NCI-H345 treated with DMSO at 0.1 percent for 48 hours (cell line): ENCODE measurements around the gene EPHA3.
"Not testable (repeated sequence)": the region's sequence is repeated elsewhere in the genome, so short reads cannot be mapped to it uniquely, and the experiment has no call there.

Source experiments
- DNase-seq: peaks from one replicate; lab custom pipeline; 2025; ENCODE audit not compliant: unreplicated experiment; lab: John Stamatoyannopoulos, UW

EPHA3 gene

GRCh38 chr3:89350935-89351334, 243.5 kb downstream of the EPHA3 start:
- not testable (repeated sequence) for DNase-seq

GRCh38 chr3:89353465-89353864, 246.0 kb downstream of the EPHA3 start:
- no peak for DNase-seq

- DNase-seq = no peak
Observed at GRCh38 chr3:89358281-89358680, 250.9 kb downstream of the EPHA3 start.

- DNase-seq = no peak
Observed at GRCh38 chr3:89360156-89360555, 252.7 kb downstream of the EPHA3 start.

- no peak for DNase-seq
Observed at GRCh38 chr3:89362496-89362895, 255.1 kb downstream of the EPHA3 start.

- DNase-seq = no peak
Observed at GRCh38 chr3:89363171-89363570, 255.8 kb downstream of the EPHA3 start.

GRCh38 chr3:89364314-89364713, 256.9 kb downstream of the EPHA3 start:
- no peak for DNase-seq

- DNase-seq = no peak
Observed at GRCh38 chr3:89367166-89367565, 259.7 kb downstream of the EPHA3 start.

- DNase-seq = no peak
Observed at GRCh38 chr3:89368846-89369245, 261.4 kb downstream of the EPHA3 start.

GRCh38 chr3:89372456-89372855, 265.0 kb downstream of the EPHA3 start:
- no peak for DNase-seq

- DNase-seq = no peak
Observed at GRCh38 chr3:89373434-89373833, 266.0 kb downstream of the EPHA3 start.

GRCh38 chr3:89375451-89375850, 268.0 kb downstream of the EPHA3 start:
- no peak for DNase-seq

GRCh38 chr3:89380016-89380415, 272.6 kb downstream of the EPHA3 start:
- DNase-seq = no peak

GRCh38 chr3:89392991-89393390, 285.6 kb downstream of the EPHA3 start:
- DNase-seq = no peak

- DNase-seq = no peak
Observed at GRCh38 chr3:89395456-89395855, 288.0 kb downstream of the EPHA3 start.

GRCh38 chr3:89395996-89396395, 288.6 kb downstream of the EPHA3 start:
- no peak for DNase-seq

GRCh38 chr3:89402051-89402450, 294.6 kb downstream of the EPHA3 start:
- no peak for DNase-seq

- no peak for DNase-seq
Observed at GRCh38 chr3:89405176-89405575, 297.8 kb downstream of the EPHA3 start.

- DNase-seq = no peak
Observed at GRCh38 chr3:89405593-89405992, 298.2 kb downstream of the EPHA3 start.

GRCh38 chr3:89411201-89411600, 303.8 kb downstream of the EPHA3 start:
- no peak for DNase-seq

- no peak for DNase-seq
Observed at GRCh38 chr3:89414270-89414669, 306.8 kb downstream of the EPHA3 start.

- DNase-seq = no peak
Observed at GRCh38 chr3:89419647-89420241, 312.3 kb downstream of the EPHA3 start.

- DNase-seq = no peak
Observed at GRCh38 chr3:89426060-89426459, 318.6 kb downstream of the EPHA3 start.
